ENCODE results near the gene SLC66A2. TPM values are rescaled to one million over a fixed set of nuclear protein-coding genes. Genes with fewer than 3 reads are reported as not detected.

The SLC66A2 gene
- total RNA-seq, 1 experiment from 2014 or later: 19.5 TPM

- no peaks in the 10 kb centered on the region for H3K27me3 Mint-ChIP-seq (ENCODE audit: insufficient read depth, unreplicated experiment)
- ChIA-PET POLR2A (no interaction called here), CTCF (no interaction called here)
- H3K36me3 ChIP-seq (ENCODE audit: control insufficient read depth, insufficient read depth, low read length): no peaks in the 10 kb centered on the region
- intact Hi-C loops (cut with micrococcal nuclease; ENCODE audit: unreplicated experiment): no loop called here
- H3K4me1 ChIP-seq: no peaks in the 10 kb centered on the region
- peaks cover 7% of the 10 kb centered on the region for H3K9me3 Mint-ChIP-seq (ENCODE audit: unreplicated experiment)
- no peaks in the 10 kb centered on the region for H3K9me3 ChIP-seq
- H3K4me3 ChIP-seq (ENCODE audit: low read depth, low read length): no peak overlapping the region
- BruUV-seq (replicated peaks): no TSS peak
- H3K36me3 Mint-ChIP-seq (ENCODE audit: insufficient read depth, unreplicated experiment): peaks cover 13% of the 10 kb centered on the region
- H3K27me3 ChIP-seq (replicated peaks; ENCODE audit: control insufficient read depth, insufficient read depth, low read length): no peaks in the 10 kb centered on the region
- no peaks in the 10 kb centered on the region for H3K4me1 Mint-ChIP-seq (ENCODE audit: low read depth, unreplicated experiment)
- H3K27ac Mint-ChIP-seq (ENCODE audit: unreplicated experiment): no peak overlapping the region
- H3K4me3 Mint-ChIP-seq (ENCODE audit: unreplicated experiment): no peak overlapping the region
- DNase-seq: no peak
- no peak for TF ChIP-seq CTCF (IDR thresholded peaks at IDR 0.05; ENCODE audit: insufficient read depth in 1 of 2, low read depth in 1 of 2, low read length in 1 of 2, severe bottlenecking in 1 of 2, unreplicated experiment in 1 of 2)
These were observed 45.5 kb downstream of the SLC66A2 start for GRCh38 chr18:79905993-79906392.

- Histone ChIP-seq H3K36me3 (ENCODE audit: control insufficient read depth, insufficient read depth, low read length) (no peaks in the 10 kb centered on the region), H3K27me3 (replicated peaks; ENCODE audit: control insufficient read depth, insufficient read depth, low read length) (no peaks in the 10 kb centered on the region), H3K4me1 (no peaks in the 10 kb centered on the region), H3K4me3 (ENCODE audit: low read depth, low read length) (no peak overlapping the region), H3K9me3 (no peaks in the 10 kb centered on the region)
- no TSS peak for BruUV-seq (replicated peaks)
- intact Hi-C loops (cut with micrococcal nuclease; ENCODE audit: unreplicated experiment): no loop called here
- Mint-ChIP-seq H3K27me3 (ENCODE audit: insufficient read depth, unreplicated experiment) (no peaks in the 10 kb centered on the region), H3K9me3 (ENCODE audit: unreplicated experiment) (peaks cover 7% of the 10 kb centered on the region), H3K36me3 (ENCODE audit: insufficient read depth, unreplicated experiment) (peaks cover 17% of the 10 kb centered on the region), H3K4me3 (ENCODE audit: unreplicated experiment) (no peak overlapping the region), H3K27ac (ENCODE audit: unreplicated experiment) (no peak overlapping the region), H3K4me1 (ENCODE audit: low read depth, unreplicated experiment) (no peaks in the 10 kb centered on the region)
- ChIA-PET POLR2A (no interaction called here), CTCF (no interaction called here)
- DNase-seq: no peak
- no peak for TF ChIP-seq CTCF (IDR thresholded peaks at IDR 0.05; ENCODE audit: insufficient read depth in 1 of 2, low read depth in 1 of 2, low read length in 1 of 2, severe bottlenecking in 1 of 2, unreplicated experiment in 1 of 2)
These were observed 46.0 kb downstream of the SLC66A2 start for GRCh38 chr18:79905389-79905911.

- Histone ChIP-seq H3K4me3 (ENCODE audit: low read depth, low read length) (no peak overlapping the region), H3K36me3 (ENCODE audit: control insufficient read depth, insufficient read depth, low read length) (no peaks in the 10 kb centered on the region), H3K27me3 (replicated peaks; ENCODE audit: control insufficient read depth, insufficient read depth, low read length) (no peaks in the 10 kb centered on the region), H3K4me1 (no peaks in the 10 kb centered on the region), H3K9me3 (no peaks in the 10 kb centered on the region)
- ChIA-PET POLR2A (no interaction called here), CTCF (no interaction called here)
- H3K4me3 Mint-ChIP-seq (ENCODE audit: unreplicated experiment): no peak overlapping the region
- no peaks in the 10 kb centered on the region for H3K4me1 Mint-ChIP-seq (ENCODE audit: low read depth, unreplicated experiment)
- no TSS peak for BruUV-seq (replicated peaks)
- peaks cover 24% of the 10 kb centered on the region for H3K36me3 Mint-ChIP-seq (ENCODE audit: insufficient read depth, unreplicated experiment)
- no peak for DNase-seq
- TF ChIP-seq CTCF (IDR thresholded peaks at IDR 0.05; ENCODE audit: insufficient read depth in 1 of 2, low read depth in 1 of 2, low read length in 1 of 2, severe bottlenecking in 1 of 2, unreplicated experiment in 1 of 2): no peak
- H3K9me3 Mint-ChIP-seq (ENCODE audit: unreplicated experiment): peaks cover 7% of the 10 kb centered on the region
- H3K27me3 Mint-ChIP-seq (ENCODE audit: insufficient read depth, unreplicated experiment): no peaks in the 10 kb centered on the region
- H3K27ac Mint-ChIP-seq (ENCODE audit: unreplicated experiment): no peak overlapping the region
- intact Hi-C loops (cut with micrococcal nuclease; ENCODE audit: unreplicated experiment): no loop called here
These were observed 46.9 kb downstream of the SLC66A2 start for GRCh38 chr18:79904357-79905147.
